NCI-H748 (cell line): ENCODE results near the gene TAF4B.
"Not testable (repeated sequence)": the region's sequence is repeated elsewhere in the genome, so short reads cannot be mapped to it uniquely, and the experiment has no call there.

Experiments
- DNase-seq: peaks from one replicate; lab custom pipeline; 2025; ENCODE audit not compliant: unreplicated experiment; lab: John Stamatoyannopoulos, UW

TAF4B gene

GRCh38 chr18:26237363-26237762 is 11.1 kb downstream of the TAF4B start:
- not testable (repeated sequence) for DNase-seq

- DNase-seq, result not testable (repeated sequence)
These were observed 12.5 kb downstream of the TAF4B start for GRCh38 chr18:26238718-26239117.

- DNase-seq, result not testable (repeated sequence)
These were observed 16.1 kb downstream of the TAF4B start for GRCh38 chr18:26242392-26242791.

GRCh38 chr18:26245434-26245833 is 19.2 kb downstream of the TAF4B start:
- not testable (repeated sequence) for DNase-seq

GRCh38 chr18:26252411-26252810 is 26.2 kb downstream of the TAF4B start:
- no peak for DNase-seq

GRCh38 chr18:26254808-26255207 is 28.6 kb downstream of the TAF4B start:
- not testable (repeated sequence) for DNase-seq

GRCh38 chr18:26255695-26256622 is 29.7 kb downstream of the TAF4B start:
- DNase-seq, result no peak

GRCh38 chr18:26258711-26259110 is 32.5 kb downstream of the TAF4B start:
- DNase-seq, result no peak

GRCh38 chr18:26259416-26259815 is 33.2 kb downstream of the TAF4B start:
- not testable (repeated sequence) for DNase-seq

- no peak for DNase-seq
These were observed 35.9 kb downstream of the TAF4B start for GRCh38 chr18:26262156-26262555.

GRCh38 chr18:26267357-26267930 is 41.2 kb downstream of the TAF4B start:
- no peak for DNase-seq

- DNase-seq, result no peak
These were observed 42.2 kb downstream of the TAF4B start for GRCh38 chr18:26268454-26268853.

- no peak for DNase-seq
These were observed 45.8 kb downstream of the TAF4B start for GRCh38 chr18:26271917-26272549.

- DNase-seq, result no peak
These were observed 51.1 kb downstream of the TAF4B start for GRCh38 chr18:26277374-26277773.

- no peak for DNase-seq
These were observed 53.2 kb downstream of the TAF4B start for GRCh38 chr18:26279428-26279827.

- no peak for DNase-seq
These were observed 59.8 kb downstream of the TAF4B start for GRCh38 chr18:26286008-26286407.

- no peak for DNase-seq
These were observed 61.4 kb downstream of the TAF4B start for GRCh38 chr18:26287644-26288043.

GRCh38 chr18:26290385-26290784 is 64.1 kb downstream of the TAF4B start:
- DNase-seq, result no peak

GRCh38 chr18:26293982-26294381 is 67.7 kb downstream of the TAF4B start:
- DNase-seq, result no peak

GRCh38 chr18:26298107-26298506 is 71.9 kb downstream of the TAF4B start:
- no peak for DNase-seq

GRCh38 chr18:26301681-26302080 is 75.4 kb downstream of the TAF4B start:
- no peak for DNase-seq

GRCh38 chr18:26303222-26303621 is 77.0 kb downstream of the TAF4B start:
- DNase-seq, result not testable (repeated sequence)
